HCT116 (cell line): Measurements from ENCODE around the gene BABAM2. TPM values are rescaled to one million over a fixed set of nuclear protein-coding genes. Genes with fewer than 3 reads are reported as not detected.

Source experiments
- ATAC-seq: fragments of 200-7000 bp; cut with Tn5 transposase; 2 replicates; pipeline ENCODE4 v1.9.1; 2020; ENCODE audit warnings: mild to moderate bottlenecking, moderate library complexity
- BruUV-seq: library from RNA; stranded (reverse); fragments of 400-500 nt; replicated peaks from 2 replicates; lab custom pipeline; 2021; lab: Mats Ljungman, UMichigan
- CTCF ChIA-PET: fragments of 300-600 bp; sonication (Branson Sonifier 250); formaldehyde crosslinking; loops from one replicate; lab custom pipeline; 2021; ENCODE audit warnings: antibody characterized with exemption; lab: Charles Lee
- POLR2A ChIA-PET: fragments of 300-600, 350-600 bp; sonication (Branson Sonifier 250); formaldehyde crosslinking; loops from one replicate; lab custom pipeline; 2021; ENCODE audit warnings: antibody characterized with exemption; lab: Charles Lee
- RAD21 ChIA-PET, 2 experiments: fragments of 300-600 bp; sonication (Branson Sonifier 250); formaldehyde crosslinking; loops; one replicate each; lab custom pipeline; 2023; ENCODE audit warnings: low total read pairs in 2 of 2; ENCODE audit not compliant: uncharacterized antibody in 2 of 2, unreplicated experiment in 2 of 2, low non-redundant PET in 1 of 2; lab: Charles Lee
- DNase-seq: peaks from one replicate; pipeline ENCODE4 v3.0.0-alpha.2; 2010; ENCODE audit warnings: low read depth, low spot score
- H2AFZ ChIP-seq: fragments of 200-600 bp; shearing (Covaris generic), sonication (generic); 2 replicates; pipeline ENCODE4 v1.6.1; 2017; ENCODE audit warnings: low read depth, mixed run types, mixed read lengths, antibody characterized with exemption, low read length; ENCODE audit not compliant: poor library complexity, severe bottlenecking
- H3K27ac ChIP-seq: 2 replicates; pipeline ENCODE4 v1.5.1; 2012; ENCODE audit warnings: low read depth, low read length
- H3K27me3 ChIP-seq: fragments of 200-600 bp; sonication (generic); 2 replicates; pipeline ENCODE4 v1.6.1; 2016; ENCODE audit warnings: mixed run types, low read length, mixed read lengths; ENCODE audit not compliant: insufficient read depth
- H3K36me3 ChIP-seq, 2 experiments: fragments of 200-500 bp in 1 of 2; fragments of 200-600 bp in 1 of 2; sonication (Bioruptor generic) in 1 of 2; sonication (generic) in 1 of 2; 2 replicates each; pipeline versions ENCODE4 v1.5.1 to v1.6.1; 2014 to 2016; ENCODE audit warnings: low read length in 2 of 2, inconsistent platforms in 1 of 2, mixed read lengths in 1 of 2, mixed run types in 1 of 2; ENCODE audit not compliant: insufficient read depth in 2 of 2, control insufficient read depth in 1 of 2
- H3K4me1 ChIP-seq, 2 experiments: fragments of 200-600 bp in 1 of 2; sonication (generic) in 1 of 2; 2 replicates each; pipeline versions ENCODE4 v1.5.1 to v1.6.1; 2012 to 2017; ENCODE audit warnings: low read length in 2 of 2, inconsistent platforms in 1 of 2, mild to moderate bottlenecking in 1 of 2, mixed read lengths in 1 of 2, mixed run types in 1 of 2, moderate library complexity in 1 of 2; ENCODE audit not compliant: insufficient read depth in 2 of 2, control insufficient read depth in 1 of 2
- H3K4me2 ChIP-seq: fragments of 200-600 bp; sonication (generic); 2 replicates; pipeline ENCODE4 v1.6.1; 2017; ENCODE audit warnings: mixed run types, low read length, mixed read lengths
- H3K4me3 ChIP-seq, 2 experiments: fragments of 200-600 bp in 1 of 2; sonication (generic) in 1 of 2; replicated peaks in 1 of 2; 2 replicates each; pipeline ENCODE4 v1.5.1; 2011 to 2016; ENCODE audit warnings: low read length in 2 of 2, control low read depth in 1 of 2, low read depth in 1 of 2, mild to moderate bottlenecking in 1 of 2, mixed read lengths in 1 of 2, mixed run types in 1 of 2
- H3K79me2 ChIP-seq: fragments of 200-600 bp; sonication (generic); 2 replicates; pipeline ENCODE4 v1.6.1; 2017; ENCODE audit warnings: mild to moderate bottlenecking, mixed run types, low read length, moderate library complexity, mixed read lengths; ENCODE audit not compliant: insufficient read depth
- H3K9ac ChIP-seq: fragments of 200-600 bp; sonication (generic); 2 replicates; pipeline ENCODE4 v1.6.1; 2016; ENCODE audit warnings: low read length, mixed read lengths
- H3K9me2 ChIP-seq: fragments of 200-600 bp; sonication (generic), shearing (Covaris generic); 2 replicates; pipeline ENCODE4 v1.6.1; 2017; ENCODE audit warnings: mixed run types, mild to moderate bottlenecking, moderate library complexity; ENCODE audit not compliant: insufficient read depth
- H3K9me3 ChIP-seq, 2 experiments: fragments of 200-500 bp in 1 of 2; fragments of 200-600 bp in 1 of 2; sonication (Bioruptor generic) in 1 of 2; sonication (generic) in 1 of 2; 2 replicates each; pipeline ENCODE4 v1.6.1; 2014 to 2017; ENCODE audit warnings: low read length in 2 of 2, mixed read lengths in 2 of 2, inconsistent platforms in 1 of 2, low read depth in 1 of 2, mild to moderate bottlenecking in 1 of 2, mixed run types in 1 of 2, moderate library complexity in 1 of 2; ENCODE audit not compliant: control insufficient read depth in 1 of 2, insufficient read depth in 1 of 2
- H4K20me1 ChIP-seq: fragments of 200-600 bp; sonication (generic), shearing (Covaris generic); 2 replicates; pipeline ENCODE4 v1.6.1; 2017; ENCODE audit warnings: mixed run types, mild to moderate bottlenecking, moderate library complexity; ENCODE audit not compliant: insufficient read depth
- CBX3 ChIP-seq: IDR thresholded peaks from 2 replicates; pipeline ENCODE4 v1.6.1; 2012; ENCODE audit warnings: low read depth
- CEBPB ChIP-seq: IDR thresholded peaks from 2 replicates; pipeline ENCODE4 v1.6.1; 2012; ENCODE audit warnings: low read depth
- EGR1 ChIP-seq: IDR thresholded peaks from 2 replicates; pipeline ENCODE4 v1.6.1; 2012; ENCODE audit warnings: low read depth
- EZH2 ChIP-seq: fragments of 200-600 bp; sonication (generic); IDR thresholded peaks from 2 replicates; pipeline ENCODE4 v1.6.1; 2017; ENCODE audit warnings: antibody characterized with exemption, mixed run types
- POLR2AphosphoS5 ChIP-seq: IDR thresholded peaks from 2 replicates; pipeline ENCODE4 v1.6.1; 2011; ENCODE audit warnings: mild to moderate bottlenecking, low read depth, low read length, moderate library complexity
- RAD21 ChIP-seq: IDR thresholded peaks from 2 replicates; pipeline ENCODE4 v1.6.1; 2012; ENCODE audit warnings: low read depth, mild to moderate bottlenecking
- SP1 ChIP-seq: IDR thresholded peaks from 2 replicates; pipeline ENCODE4 v1.6.1; 2012; ENCODE audit warnings: low read depth
- SRF ChIP-seq: IDR thresholded peaks from 2 replicates; pipeline ENCODE4 v1.6.1; 2012; ENCODE audit warnings: low read depth
- TCF7L2 ChIP-seq: IDR thresholded peaks from 2 replicates; pipeline ENCODE4 v1.7.0; 2011; ENCODE audit warnings: borderline replicate concordance, inconsistent platforms; ENCODE audit not compliant: insufficient read depth, insufficient read length; ENCODE audit errors: extremely low read depth
- YY1 ChIP-seq: IDR thresholded peaks from 2 replicates; pipeline ENCODE4 v1.6.1; 2011; ENCODE audit warnings: low read length, low read depth, moderate library complexity, mild to moderate bottlenecking; ENCODE audit not compliant: insufficient replicate concordance; ENCODE audit errors: extremely low read depth
- ZBTB33 ChIP-seq: IDR thresholded peaks from 2 replicates; pipeline ENCODE4 v1.6.1; 2011; ENCODE audit warnings: mild to moderate bottlenecking, low read length, moderate library complexity; ENCODE audit not compliant: insufficient replicate concordance; ENCODE audit errors: extremely low read depth
- intact Hi-C: fragments of 100-400 bp; cut with micrococcal nuclease; formaldehyde crosslinking; loops from 2 replicates; pipeline ENCODE4 v1.10.0; 2022
- total RNA-seq: library from RNA; stranded (reverse); gene quantifications from one replicate; pipeline ENCODE4 v1.2.1, GENCODE V29; 2021; ENCODE audit not compliant: unreplicated experiment

Gene BABAM2
- total RNA-seq, 1 experiment from 2014 or later = 23.8 TPM

GRCh38 chr2:28368357-28368798, 477.8 kb downstream of the BABAM2 start:
- RAD21 ChIA-PET = no interaction called here

More at GRCh38 chr2:28368357-28368798, 477.8 kb downstream of the BABAM2 start:
- no peaks in the 10 kb centered on the region for H3K9me3 ChIP-seq
- no peak for TF ChIP-seq ZBTB33
- TF ChIP-seq CEBPB = no peak
- TF ChIP-seq EGR1 = no peak
- TF ChIP-seq EZH2 = no peak
- TF ChIP-seq CBX3 = no peak
- no peak for TF ChIP-seq TCF7L2
- TF ChIP-seq SRF = no peak
- no peak for TF ChIP-seq RAD21
- TF ChIP-seq YY1 = no peak
- TF ChIP-seq SP1 = no peak
- TF ChIP-seq POLR2AphosphoS5 = no peak
- H3K4me1 ChIP-seq = peaks cover 0 to 9% of the 10 kb centered on the region in 2 experiments; a peak in 2 of 4 replicates
- no peak for ATAC-seq
- H3K4me3 ChIP-seq = no peak overlapping the region
- no peak overlapping the region for H2AFZ ChIP-seq
- ChIA-PET CTCF (no interaction called here), POLR2A (no interaction called here)
- no peak for DNase-seq
- H3K79me2 ChIP-seq = no peaks in the 10 kb centered on the region
- H3K4me2 ChIP-seq = no peak overlapping the region
- no peak overlapping the region for H3K27ac ChIP-seq
- no peak overlapping the region for H3K9ac ChIP-seq
- no peaks in the 10 kb centered on the region for H4K20me1 ChIP-seq
- H3K9me2 ChIP-seq = no peaks in the 10 kb centered on the region
- H3K36me3 ChIP-seq = no peaks in the 10 kb centered on the region
- intact Hi-C loops = no loop called here
- no peaks in the 10 kb centered on the region for H3K27me3 ChIP-seq
- BruUV-seq = no TSS peak
